Nephron progenitor cell (in vitro differentiated cells): Measurements from ENCODE around the gene ALPI.
A peak's percentile ranks its signal among the peaks of the same experiment; 100 is the strongest.

Source experiments
- DNase-seq: peaks from one replicate; pipeline ENCODE4 v3.0.0; 2021
- H3K27ac Mint-ChIP-seq: 2 replicates; pipeline ENCODE4 v1.8.0; 2021; ENCODE audit warnings: mild to moderate bottlenecking, moderate library complexity, mixed read lengths
- H3K27me3 Mint-ChIP-seq: 2 replicates; pipeline ENCODE4 v1.8.0; 2021; ENCODE audit warnings: mild to moderate bottlenecking, low read depth, mixed read lengths; ENCODE audit not compliant: poor library complexity
- H3K36me3 Mint-ChIP-seq: 2 replicates; pipeline ENCODE4 v1.8.0; 2021; ENCODE audit warnings: low read depth, mixed read lengths
- H3K4me1 Mint-ChIP-seq: 2 replicates; pipeline ENCODE4 v1.8.0; 2021; ENCODE audit warnings: mixed read lengths
- H3K4me3 Mint-ChIP-seq: 2 replicates; pipeline ENCODE4 v1.8.0; 2021; ENCODE audit warnings: mild to moderate bottlenecking, moderate library complexity, mixed read lengths
- H3K9me3 Mint-ChIP-seq: 2 replicates; pipeline ENCODE4 v1.8.0; 2021; ENCODE audit warnings: mild to moderate bottlenecking, moderate library complexity, mixed read lengths
- CTCF ChIP-seq: fragments of 200-600 bp; sonication (generic); IDR thresholded peaks from 2 replicates; pipeline ENCODE4 v1.5.0; 2021; ENCODE audit warnings: antibody characterized with exemption

Gene ALPI

DNA sequence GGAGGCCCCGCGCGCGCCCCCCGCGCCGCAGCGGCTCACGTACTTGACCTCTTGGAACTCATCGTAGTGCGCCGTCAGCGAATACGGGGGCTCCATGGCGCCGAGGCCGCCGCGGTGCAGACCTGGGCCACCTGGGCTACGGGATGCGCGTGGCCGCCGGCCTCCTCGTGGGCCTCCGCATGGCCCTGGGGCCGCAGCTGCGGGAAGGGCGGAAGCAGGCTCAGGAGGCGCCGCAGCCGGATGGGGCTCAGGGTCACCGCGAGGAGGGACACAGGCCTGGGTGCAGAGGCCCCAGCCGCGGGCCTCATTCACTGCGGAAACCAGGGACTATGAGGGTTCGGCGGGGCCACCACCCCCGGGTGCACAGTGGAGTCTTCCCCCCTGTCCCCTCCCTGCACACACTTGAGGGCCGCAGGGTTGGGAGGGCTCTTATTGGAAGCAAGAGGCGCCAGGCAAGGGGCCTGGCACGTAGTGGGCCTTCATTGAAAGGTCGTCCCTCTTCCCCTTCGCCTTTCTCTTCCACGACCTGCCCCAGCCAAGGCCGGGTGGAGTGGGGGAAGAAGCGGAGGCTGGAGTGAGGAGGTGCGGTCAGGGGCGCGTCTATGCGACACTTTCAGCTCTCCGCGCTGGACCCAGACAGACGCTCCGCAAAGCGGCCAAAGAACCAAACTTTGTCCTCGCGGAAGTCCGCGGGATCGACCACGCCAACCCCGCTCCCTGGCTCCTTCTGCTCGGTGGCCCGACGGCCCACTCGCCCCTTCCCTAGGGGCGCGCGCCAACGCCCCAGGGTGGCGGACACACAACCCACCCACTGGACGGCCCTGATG lies 30.8 kb downstream of the ALPI start:
- no peak for DNase-seq
- peaks cover 88% of the 10 kb centered on the region for H3K27me3 Mint-ChIP-seq
- TF ChIP-seq CTCF, result no peak
- no peak overlapping the region for H3K27ac Mint-ChIP-seq
- no peaks in the 10 kb centered on the region for H3K9me3 Mint-ChIP-seq
- H3K4me3 Mint-ChIP-seq, result peak overlapping the region; percentile 57
- peaks cover 28% of the 10 kb centered on the region for H3K4me1 Mint-ChIP-seq
- no peaks in the 10 kb centered on the region for H3K36me3 Mint-ChIP-seq

GRCh38 chr2:232487385-232488096 lies 31.6 kb downstream of the ALPI start, which contains the start of gene ECEL1:
TSS of gene ECEL1 (minus strand) at chr2:232487834. CDS start at chr2:232486653, 1,181 bp downstream.
- H3K4me3 Mint-ChIP-seq, result peak within 1 kb of the TSS; percentile 73
- DNase-seq, result peak; percentile 68
- H3K4me1 Mint-ChIP-seq, result peaks cover 34% of the 10 kb centered on the region
- no peak for TF ChIP-seq CTCF
- H3K27ac Mint-ChIP-seq, result no peak within 1 kb of the TSS
- H3K9me3 Mint-ChIP-seq, result no peaks in the 10 kb centered on the region
- peaks cover 88% of the 10 kb centered on the region for H3K27me3 Mint-ChIP-seq
- H3K36me3 Mint-ChIP-seq, result no peaks in the 10 kb centered on the region

- DNase-seq, result no peak
- H3K27ac Mint-ChIP-seq, result no peak overlapping the region
- H3K27me3 Mint-ChIP-seq, result peaks cover 86% of the 10 kb centered on the region
- peak overlapping the region; percentile 73 for H3K4me3 Mint-ChIP-seq
- peaks cover 37% of the 10 kb centered on the region for H3K4me1 Mint-ChIP-seq
- no peaks in the 10 kb centered on the region for H3K9me3 Mint-ChIP-seq
- H3K36me3 Mint-ChIP-seq, result no peaks in the 10 kb centered on the region
- TF ChIP-seq CTCF, result peak; percentile 13
Observed at GRCh38 chr2:232488097-232488711, 32.3 kb downstream of the ALPI start.

GRCh38 chr2:232488721-232489300 lies 32.9 kb downstream of the ALPI start:
- Mint-ChIP-seq H3K27ac (no peak overlapping the region), H3K4me3 (peak overlapping the region; percentile 73), H3K36me3 (no peaks in the 10 kb centered on the region), H3K9me3 (no peaks in the 10 kb centered on the region), H3K4me1 (peaks cover 43% of the 10 kb centered on the region), H3K27me3 (peaks cover 80% of the 10 kb centered on the region)
- DNase-seq, result no peak
- TF ChIP-seq CTCF, result no peak

GRCh38 chr2:232489516-232490220 lies 33.7 kb downstream of the ALPI start:
- Mint-ChIP-seq H3K27ac (no peak overlapping the region), H3K4me3 (no peak overlapping the region), H3K9me3 (no peaks in the 10 kb centered on the region), H3K27me3 (peaks cover 73% of the 10 kb centered on the region), H3K36me3 (no peaks in the 10 kb centered on the region), H3K4me1 (peaks cover 51% of the 10 kb centered on the region)
- no peak for TF ChIP-seq CTCF
- no peak for DNase-seq
